ENCODE data around the gene CHPT1. TPM values are rescaled to one million over a fixed set of nuclear protein-coding genes. Genes with fewer than 3 reads are reported as not detected.

The CHPT1 gene
- 48.8 to 71.4 TPM (median 68.9 TPM) in 5 replicates for total RNA-seq (2022; extraction: Qiagen RNA extraction)

DNA sequence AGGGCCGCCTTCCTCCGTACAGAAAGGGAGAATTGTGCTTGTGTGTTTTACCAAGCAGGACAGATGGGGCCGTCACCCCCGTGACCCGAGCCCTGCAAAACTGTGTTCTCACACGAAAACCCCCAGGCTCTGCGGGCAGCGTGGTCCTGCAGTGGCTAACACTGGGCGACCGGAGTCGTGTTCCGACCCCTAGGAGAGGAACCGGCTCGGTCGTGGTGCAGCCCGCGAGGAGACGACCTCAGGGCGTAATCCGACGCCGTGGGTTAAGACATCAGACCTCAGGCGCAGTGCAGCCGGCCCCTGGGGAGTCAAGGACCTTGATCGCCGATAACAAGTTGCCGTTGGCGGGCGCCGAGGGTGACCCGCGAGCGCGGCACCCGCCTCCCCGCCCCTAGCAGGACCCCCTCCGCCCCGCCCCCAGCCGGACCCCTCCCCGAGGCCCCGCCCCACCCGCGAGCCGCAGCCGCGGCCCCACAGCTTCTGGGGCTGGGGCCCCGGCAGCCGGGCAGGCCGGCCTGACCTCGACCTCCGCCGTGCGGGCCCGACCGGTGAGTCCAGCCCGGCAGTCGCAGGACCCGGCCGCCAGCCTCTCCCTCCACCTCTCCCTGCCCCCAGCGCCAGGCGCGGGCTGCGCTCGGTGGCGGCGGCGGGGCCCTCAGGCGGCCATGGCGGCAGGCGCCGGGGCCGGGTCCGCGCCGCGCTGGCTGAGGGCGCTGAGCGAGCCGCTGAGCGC lies at the start of gene CHPT1:
CHPT1 (plus strand) TSS at position 444 of the 733 bp plus-strand sequence; CDS start at position 666, 222 bp downstream.

DNA sequence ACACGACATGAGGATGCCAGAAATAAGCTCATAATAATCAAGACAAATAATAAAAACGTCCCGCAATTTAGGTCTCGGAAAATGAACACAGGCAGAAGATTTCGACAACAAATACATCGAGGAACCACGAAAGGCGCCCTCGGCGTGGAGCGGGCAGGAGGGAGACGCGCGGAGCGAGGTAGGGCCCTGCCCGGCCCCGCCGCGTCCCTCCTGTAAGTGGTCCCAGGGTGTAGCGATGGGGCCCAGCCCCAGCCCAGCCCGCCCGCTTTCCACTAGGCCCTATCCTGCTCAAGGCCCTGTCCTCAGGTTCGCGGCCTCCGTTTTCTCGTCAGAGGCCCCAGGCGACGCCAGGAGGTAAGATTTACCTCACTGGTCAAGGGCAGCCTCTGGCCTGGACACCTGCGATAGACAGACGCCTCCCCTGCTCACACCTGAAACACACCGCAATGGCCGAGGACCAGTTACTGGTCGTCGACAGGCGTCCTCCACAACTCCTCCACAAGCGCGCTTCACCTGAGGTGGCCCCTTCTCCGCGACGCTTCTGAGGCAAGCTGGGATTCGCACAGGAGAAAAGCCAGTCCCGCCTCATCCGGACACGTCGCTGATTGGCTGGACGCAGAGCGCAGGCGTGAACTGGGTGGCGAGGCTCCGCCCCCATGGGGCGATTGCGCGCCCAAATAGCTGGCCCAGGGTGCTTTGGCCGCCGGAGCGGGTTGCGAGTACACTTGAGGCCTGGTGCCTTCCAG lies 41.7 kb downstream of the CHPT1 start, which contains the start of gene SYCP3:
SYCP3 (minus strand) TSS at position 543 of the 746 bp plus-strand sequence. CDS start 1,527 bp downstream, outside the sequence.

Other genes with a start within 250 kb of the CHPT1 start
- not detected in 5 replicates for gene SPIC, start 222.3 kb upstream of the CHPT1 start, total RNA-seq (2022; extraction: Qiagen RNA extraction)
- gene MYBPC1, start 102.7 kb upstream of the CHPT1 start, total RNA-seq (2022; extraction: Qiagen RNA extraction) = 0.05 TPM in 1 of 5 replicates, not detected in the others
- gene SYCP3, start 41.8 kb downstream of the CHPT1 start, total RNA-seq (2022; extraction: Qiagen RNA extraction) = 0.13 TPM in 1 of 5 replicates, not detected in the others
- 11.7 to 15.9 TPM (median 14.0 TPM) in 5 replicates for gene GNPTAB, start 133.3 kb downstream of the CHPT1 start, total RNA-seq (2022; extraction: Qiagen RNA extraction)
- gene DRAM1, start 179.9 kb downstream of the CHPT1 start, total RNA-seq (2022; extraction: Qiagen RNA extraction) = 20.6 to 27.4 TPM (median 24.8 TPM) in 5 replicates